HG03175 (cell line): ENCODE data around the gene RNF144B.
"Not testable (repeated sequence)": the region's sequence is repeated elsewhere in the genome, so short reads cannot be mapped to it uniquely, and the experiment has no call there.

Experiments
- ATAC-seq: cut with Tn5 transposase; IDR thresholded peaks from one replicate; pipeline ENCODE4 v1.9.1; 2021; ENCODE audit warnings: mild to moderate bottlenecking, moderate library complexity; ENCODE audit not compliant: unreplicated experiment

Gene RNF144B

GRCh38 chr6:18371010-18371409 is 16.1 kb upstream of the RNF144B start:
- no peak for ATAC-seq

DNA sequence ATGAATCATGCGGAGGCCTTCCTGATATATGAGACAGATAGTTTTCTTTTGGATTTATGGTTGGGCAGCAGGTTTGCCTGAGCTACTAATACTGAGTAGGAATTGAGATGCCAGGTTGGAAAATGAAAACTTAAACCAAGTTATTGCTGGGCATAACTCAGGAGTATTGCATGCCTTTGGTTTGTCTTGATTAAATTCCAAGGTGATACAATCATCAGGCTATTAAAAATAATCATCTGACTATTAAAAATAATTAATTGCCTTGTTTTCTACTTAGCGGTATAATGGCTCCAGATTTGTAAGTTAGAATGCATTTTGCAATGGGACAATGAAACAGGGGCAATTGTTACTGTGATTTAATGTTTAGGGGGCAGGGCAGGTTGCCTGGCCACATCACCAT is 15.5 kb upstream of the RNF144B start:
- ATAC-seq: no peak

DNA sequence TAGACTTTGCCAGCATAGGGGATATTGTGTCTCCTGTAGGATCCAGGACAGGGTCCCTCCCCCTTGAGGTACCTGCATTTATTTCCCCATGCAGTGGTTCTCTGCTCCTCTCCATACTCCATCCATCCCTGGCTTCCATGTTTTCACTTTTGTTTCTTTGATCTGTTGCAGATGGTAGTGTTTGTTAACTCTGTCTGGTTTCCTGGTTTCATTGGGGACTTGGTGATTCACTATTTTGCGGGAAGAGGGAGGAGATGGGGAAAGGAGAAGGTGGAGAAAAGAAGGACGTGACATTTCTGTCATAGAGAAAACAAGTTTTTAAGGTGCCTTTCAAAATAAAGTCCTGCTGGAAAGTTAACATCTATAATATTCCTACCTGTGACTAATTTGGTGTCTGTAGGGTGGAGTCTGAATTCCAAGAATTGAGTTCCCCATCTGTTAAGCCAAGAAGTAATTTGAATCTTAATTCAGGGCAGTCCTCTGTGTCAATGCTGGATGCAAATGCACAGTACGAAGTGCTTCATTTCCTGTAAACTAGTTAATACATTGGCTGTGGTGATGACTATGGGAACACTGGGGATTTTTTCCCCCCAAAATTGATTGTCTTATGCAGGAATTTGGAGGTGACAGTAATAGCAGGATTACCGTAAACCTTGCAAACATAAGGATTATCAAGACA is 6.9 kb upstream of the RNF144B start:
- ATAC-seq: no peak

DNA sequence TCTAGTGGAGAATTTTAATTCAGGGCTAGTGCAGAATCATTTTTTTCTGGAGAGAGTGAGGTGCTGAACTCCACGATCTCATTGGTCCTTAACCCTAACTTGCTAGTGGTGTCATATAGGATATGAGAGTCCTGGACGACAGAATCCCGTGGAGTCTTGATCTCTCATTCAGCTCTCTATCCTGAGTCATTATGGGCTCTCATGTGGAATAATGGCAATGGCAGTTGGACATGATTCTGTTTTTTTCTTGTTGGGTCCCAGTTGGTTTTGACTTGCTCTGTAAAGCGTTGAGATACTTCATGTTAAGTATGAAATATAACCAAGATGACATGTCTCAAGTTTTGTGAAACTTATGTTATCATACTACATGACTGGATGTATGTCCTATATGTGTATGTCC is 6.3 kb upstream of the RNF144B start:
- no peak for ATAC-seq

GRCh38 chr6:18383441-18383840 is 3.7 kb upstream of the RNF144B start:
- no peak for ATAC-seq

DNA sequence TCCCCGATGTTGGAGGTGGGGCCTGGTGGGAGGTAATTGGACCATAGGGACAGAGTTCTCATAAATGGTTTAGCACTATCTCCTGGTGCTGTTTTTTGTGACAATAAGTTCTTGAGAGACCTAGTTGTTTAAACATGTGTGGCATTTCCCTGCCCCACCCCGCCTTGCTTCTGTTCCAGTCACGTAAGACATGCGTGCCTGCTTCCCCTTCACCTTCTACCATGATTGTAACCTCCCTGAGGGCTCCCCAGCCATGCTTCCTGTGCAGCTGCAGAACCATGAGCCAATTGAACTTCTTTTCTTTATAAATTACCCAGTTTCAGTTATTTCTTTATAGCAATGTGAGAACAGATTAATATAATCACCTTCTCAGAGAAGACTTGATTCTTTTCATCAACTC is 2.5 kb upstream of the RNF144B start:
- ATAC-seq: no peak

- no peak for ATAC-seq
These were observed 713 bp upstream of the RNF144B start for GRCh38 chr6:18386298-18386976.

- no peak for ATAC-seq
These were observed 1.1 kb downstream of the RNF144B start for GRCh38 chr6:18388271-18388670.

GRCh38 chr6:18388942-18389341 is 1.8 kb downstream of the RNF144B start:
- no peak for ATAC-seq

GRCh38 chr6:18389479-18389878 is 2.3 kb downstream of the RNF144B start:
- no peak for ATAC-seq

DNA sequence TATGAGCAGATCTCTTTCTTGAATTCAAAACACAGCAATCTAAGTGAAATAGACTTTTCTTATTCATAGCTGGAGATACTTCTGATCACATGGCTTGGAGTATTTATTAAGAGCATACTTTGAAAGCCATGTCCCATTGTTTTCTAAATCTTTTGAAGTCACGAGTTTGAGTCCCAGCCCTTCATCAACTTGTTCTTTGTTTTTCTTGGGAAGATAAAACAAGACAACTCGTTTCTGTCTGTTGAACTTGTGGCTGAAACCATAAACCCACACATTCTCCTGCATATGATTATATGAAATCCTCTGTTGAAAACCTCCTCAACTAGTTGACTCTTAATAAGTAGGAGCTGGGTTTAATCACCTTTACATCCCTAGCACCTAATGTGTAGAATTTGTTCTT is 3.3 kb downstream of the RNF144B start:
- no peak for ATAC-seq

DNA sequence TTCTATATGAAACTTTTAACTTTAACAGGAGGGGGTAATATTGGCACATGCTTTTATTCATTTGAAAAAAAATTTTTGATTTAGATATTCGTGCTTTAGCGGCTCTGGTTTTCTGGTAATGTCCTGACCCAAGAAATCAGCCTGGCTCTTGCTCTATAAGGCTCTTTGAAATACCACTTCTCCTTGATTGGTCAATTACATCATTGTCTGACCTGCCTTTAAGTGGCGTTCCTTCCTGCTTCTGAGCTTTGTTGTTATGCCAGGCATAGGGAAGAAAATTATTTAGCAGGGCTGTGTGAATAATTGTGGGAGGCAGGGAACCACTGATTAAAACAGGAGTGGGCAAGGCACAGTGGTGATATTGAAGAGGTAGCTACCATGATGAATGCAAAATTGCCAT is 3.9 kb downstream of the RNF144B start:
- no peak for ATAC-seq

- ATAC-seq: no peak
These were observed 5.3 kb downstream of the RNF144B start for GRCh38 chr6:18392346-18392877.

DNA sequence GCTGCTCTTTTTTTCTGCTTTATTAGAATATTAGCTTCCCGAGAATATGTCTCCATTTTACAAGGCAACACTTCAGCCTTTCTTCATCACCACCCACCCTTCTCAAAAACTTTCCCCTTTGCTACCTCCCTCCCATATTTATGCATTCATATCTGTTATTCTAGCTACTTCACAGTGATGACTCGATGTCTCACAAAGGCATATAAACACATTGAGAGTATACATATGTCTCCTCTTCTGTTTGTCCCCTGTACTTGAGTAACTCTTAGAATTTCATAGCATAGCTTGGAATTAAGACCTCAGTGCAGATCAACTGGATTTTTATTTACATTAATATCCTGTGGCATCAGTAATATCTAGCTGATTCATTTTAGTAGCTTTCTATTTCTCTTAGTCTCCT is 6.5 kb downstream of the RNF144B start:
- no peak for ATAC-seq

DNA sequence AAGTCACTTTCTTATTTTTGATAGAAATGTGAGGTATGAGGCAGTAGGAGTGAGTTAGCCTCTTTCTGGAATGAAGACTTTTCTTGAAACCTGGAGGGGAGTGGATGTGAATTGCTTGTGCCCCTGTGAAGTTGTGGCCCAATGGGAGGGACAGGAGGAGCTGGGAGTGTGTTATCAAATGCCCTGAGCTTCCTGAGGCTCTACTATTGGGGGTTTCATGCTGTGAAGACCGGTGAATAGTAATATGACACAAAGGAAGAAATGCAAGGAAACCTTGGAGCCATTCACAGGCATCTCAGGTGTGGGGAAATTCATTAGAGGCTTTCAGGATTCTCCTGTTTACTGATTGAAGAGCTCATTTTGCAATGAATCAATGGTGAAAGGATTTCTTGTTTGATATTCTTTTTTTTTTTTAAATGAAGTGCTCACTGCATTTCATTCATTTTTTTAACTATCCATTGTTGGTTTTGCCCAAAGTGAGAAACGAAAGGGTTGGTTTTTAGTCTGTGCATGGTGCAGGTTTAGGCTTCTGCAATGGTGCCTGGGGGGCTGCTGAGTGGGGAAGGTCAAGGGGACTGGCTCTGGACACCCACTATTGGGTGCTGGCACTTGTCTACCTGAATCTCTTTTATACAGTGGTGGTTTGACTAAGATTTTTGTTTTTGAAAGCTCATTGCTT is 8.2 kb downstream of the RNF144B start:
- no peak for ATAC-seq

DNA sequence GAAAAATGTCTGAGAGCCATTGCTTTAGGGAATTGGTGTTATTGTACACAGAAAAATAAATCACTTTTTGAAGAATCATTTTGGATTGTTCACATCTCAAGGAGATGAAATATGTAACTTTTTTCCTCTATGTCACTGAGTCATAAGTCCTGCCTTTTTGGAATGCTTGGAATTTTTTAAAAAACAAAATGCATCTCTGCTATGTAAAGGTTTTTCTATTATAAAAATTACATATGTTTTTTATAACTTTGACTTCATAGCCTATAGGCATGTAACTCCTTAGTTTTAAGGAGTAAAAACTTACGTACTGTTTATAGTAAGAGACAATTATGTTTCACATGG is 8.7 kb downstream of the RNF144B start:
- ATAC-seq: no peak

- ATAC-seq: no peak
These were observed 10.6 kb downstream of the RNF144B start for GRCh38 chr6:18397701-18398100.

- not testable (repeated sequence) for ATAC-seq
These were observed 11.1 kb downstream of the RNF144B start for GRCh38 chr6:18398225-18398624.

- peak; percentile 92 for ATAC-seq
These were observed 13.8 kb downstream of the RNF144B start for GRCh38 chr6:18400831-18401446.

- ATAC-seq: not testable (repeated sequence)
These were observed 17.8 kb downstream of the RNF144B start for GRCh38 chr6:18404965-18405364.

GRCh38 chr6:18405477-18406293 is 18.5 kb downstream of the RNF144B start:
- ATAC-seq: no peak
